OCI-M2 (cell line): ENCODE results near the gene RIMBP2.
"Not testable (repeated sequence)": the region's sequence is repeated elsewhere in the genome, so short reads cannot be mapped to it uniquely, and the experiment has no call there.

Source experiments
- DNase-seq: peaks from one replicate; lab custom pipeline; 2025; ENCODE audit not compliant: unreplicated experiment; lab: John Stamatoyannopoulos, UW

Gene RIMBP2

GRCh38 chr12:130738403-130738802 lies 22.3 kb upstream of the RIMBP2 start:
- DNase-seq: not testable (repeated sequence)

GRCh38 chr12:130737731-130738130 lies 21.6 kb upstream of the RIMBP2 start:
- no peak for DNase-seq

GRCh38 chr12:130729344-130729743 lies 13.2 kb upstream of the RIMBP2 start:
- DNase-seq: no peak

DNA sequence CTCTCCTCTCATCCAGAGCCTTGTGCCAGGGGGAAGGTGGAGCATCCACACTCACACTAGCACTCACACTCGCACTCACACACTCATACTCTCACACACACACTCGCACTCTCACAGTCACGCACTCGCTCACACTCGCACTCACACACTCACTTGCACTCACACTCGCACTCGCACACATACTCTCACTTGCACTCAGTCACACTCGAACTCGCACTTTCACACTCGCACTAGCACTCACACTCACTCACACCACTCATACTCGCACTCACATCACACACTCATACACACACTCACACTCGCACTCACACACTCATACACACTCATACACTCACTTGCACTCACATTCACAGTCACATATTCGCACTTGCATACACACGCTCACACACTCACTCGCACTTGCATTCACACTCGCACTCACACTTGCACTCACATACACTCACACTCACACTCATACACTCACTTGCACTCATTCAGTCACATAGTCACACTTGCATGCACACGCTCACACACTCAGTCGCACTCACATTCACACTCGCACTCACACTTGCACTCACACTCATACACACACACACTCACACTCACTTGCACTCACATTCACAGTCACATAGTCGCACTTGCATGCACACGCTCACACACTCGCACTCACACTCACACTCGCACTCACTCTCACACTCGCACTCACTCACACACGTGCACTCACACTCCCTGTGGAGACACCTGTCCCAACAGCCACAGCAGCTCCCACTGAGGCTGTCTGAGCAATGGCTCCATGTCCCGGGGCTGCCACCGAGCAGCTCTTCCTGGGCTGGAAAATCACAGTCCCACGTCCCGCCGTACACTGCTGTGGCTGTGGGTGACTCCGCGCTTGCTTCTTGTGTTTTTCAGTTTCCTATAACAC lies 12.3 kb upstream of the RIMBP2 start:
- DNase-seq: no peak

GRCh38 chr12:130719263-130719859 lies 3.3 kb upstream of the RIMBP2 start:
- DNase-seq: no peak

DNA sequence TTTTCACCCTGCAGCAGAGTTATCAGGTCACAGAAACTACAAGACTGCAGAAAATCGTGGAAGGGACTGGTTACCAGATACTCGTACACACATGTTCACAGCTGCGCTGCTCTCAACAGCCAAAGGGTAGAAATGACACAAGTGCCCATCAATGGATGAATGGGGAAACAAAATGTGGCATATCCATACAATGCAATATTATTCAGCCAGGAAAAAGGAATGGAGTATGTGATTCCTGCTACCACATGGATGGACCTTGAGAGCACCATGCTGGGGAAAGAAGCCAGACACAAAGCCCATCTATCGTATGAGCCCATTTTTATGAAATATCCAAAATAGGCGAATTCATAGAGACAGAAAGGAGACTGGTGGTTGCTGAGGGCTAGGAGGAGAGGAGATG lies 1.7 kb upstream of the RIMBP2 start:
- DNase-seq: no peak

- DNase-seq: no peak
Observed at GRCh38 chr12:130716969-130717366, 869 bp upstream of the RIMBP2 start.

- DNase-seq: no peak
Observed at GRCh38 chr12:130715150-130715997, 725 bp downstream of the RIMBP2 start.

DNA sequence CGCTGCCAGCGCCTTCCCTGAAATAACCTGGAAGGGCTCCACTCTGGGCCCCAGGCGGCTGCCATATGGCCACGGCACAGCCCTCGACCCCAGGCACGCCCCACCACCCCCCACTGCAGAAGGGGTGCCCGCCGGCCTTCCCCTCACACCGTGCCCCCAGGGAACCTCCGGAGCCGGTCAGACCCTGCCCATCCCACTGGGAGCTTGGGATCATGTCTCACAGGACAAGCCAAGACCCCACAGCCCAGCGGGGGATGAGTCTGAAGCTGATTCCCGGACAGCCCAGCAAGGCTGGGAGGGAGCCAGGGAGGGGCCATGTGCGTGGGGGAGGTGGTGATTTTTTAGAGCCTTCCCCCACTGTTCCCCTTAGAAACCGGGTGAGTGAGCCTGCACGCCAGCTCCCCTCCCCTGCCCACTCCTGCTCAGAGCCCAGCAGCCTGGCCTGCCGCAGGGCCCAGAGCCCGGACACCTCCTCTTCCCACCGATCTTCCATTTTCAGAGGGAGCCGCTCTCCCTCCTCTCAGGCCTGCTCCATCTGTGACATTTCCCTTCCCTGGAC lies 1.4 kb downstream of the RIMBP2 start:
- DNase-seq: no peak

DNA sequence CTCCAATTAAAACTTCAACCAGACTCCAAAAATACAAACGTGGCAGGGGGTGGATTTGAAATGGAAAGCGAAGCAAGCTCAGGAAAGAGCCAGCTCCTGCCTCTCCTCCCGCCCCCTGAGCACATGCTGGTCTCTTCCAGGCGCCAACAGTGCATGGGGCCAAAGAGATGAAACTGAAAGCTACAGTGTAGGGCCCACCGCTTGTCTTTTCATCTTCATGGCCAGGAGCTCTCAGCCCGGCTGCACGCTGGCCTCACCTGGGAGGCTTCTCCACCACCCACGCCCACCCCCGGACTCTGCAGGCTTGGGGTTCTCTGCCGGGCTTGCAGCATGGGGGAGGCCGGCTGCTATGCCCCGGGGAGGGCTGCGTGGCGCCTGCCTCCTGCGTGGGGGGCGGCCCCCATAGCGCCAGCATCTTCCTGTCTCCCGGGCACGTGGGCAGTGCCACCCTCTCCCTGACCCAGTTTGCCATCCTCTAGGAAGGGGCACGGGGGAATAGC lies 2.0 kb downstream of the RIMBP2 start:
- no peak for DNase-seq

DNA sequence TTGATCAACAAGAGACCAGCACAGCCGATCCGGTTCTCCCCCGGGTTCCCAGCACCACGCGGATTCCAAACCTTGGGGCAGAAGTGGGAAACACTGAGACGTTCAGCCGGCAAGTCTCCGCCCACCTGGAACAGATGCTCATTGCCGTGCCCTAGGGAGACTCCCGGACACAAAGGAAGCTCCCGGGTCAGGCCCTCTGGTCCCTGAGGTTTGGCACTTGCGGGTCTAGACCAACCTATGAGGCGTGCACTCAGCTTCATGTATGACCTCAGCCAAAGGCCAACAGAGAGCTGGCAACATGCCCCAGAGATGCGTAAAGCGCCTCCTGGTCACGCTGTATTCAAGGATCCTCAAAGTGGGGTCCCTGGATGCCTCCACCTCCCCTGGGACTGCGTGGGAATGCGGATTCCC lies 2.5 kb downstream of the RIMBP2 start:
- no peak for DNase-seq

GRCh38 chr12:130712346-130713065 lies 3.6 kb downstream of the RIMBP2 start:
- no peak for DNase-seq

GRCh38 chr12:130711756-130712155 lies 4.3 kb downstream of the RIMBP2 start:
- no peak for DNase-seq

DNA sequence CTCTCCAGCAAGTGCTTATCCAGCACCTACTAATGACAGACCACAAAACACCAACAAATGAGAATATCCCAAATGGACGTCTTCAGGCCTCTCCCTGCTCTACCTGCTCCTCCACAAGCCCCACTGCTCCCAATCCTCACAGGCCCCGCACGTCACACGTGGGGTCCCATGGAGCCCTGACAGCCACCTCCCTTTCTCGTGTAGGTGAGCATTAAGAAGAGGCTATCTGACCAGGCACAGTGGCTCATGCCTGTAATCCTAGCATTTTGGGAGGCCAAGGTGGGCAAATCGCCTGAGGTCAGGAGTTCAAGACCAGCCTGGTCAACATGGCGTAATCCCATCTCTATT lies 5.4 kb downstream of the RIMBP2 start:
- DNase-seq: no peak

GRCh38 chr12:130709971-130710732 lies 5.9 kb downstream of the RIMBP2 start:
- DNase-seq: no peak

- no peak for DNase-seq
Observed at GRCh38 chr12:130709151-130709970, 6.7 kb downstream of the RIMBP2 start.

- DNase-seq: no peak
Observed at GRCh38 chr12:130708648-130709047, 7.5 kb downstream of the RIMBP2 start.

- no peak for DNase-seq
Observed at GRCh38 chr12:130707571-130707891, 8.6 kb downstream of the RIMBP2 start.

DNA sequence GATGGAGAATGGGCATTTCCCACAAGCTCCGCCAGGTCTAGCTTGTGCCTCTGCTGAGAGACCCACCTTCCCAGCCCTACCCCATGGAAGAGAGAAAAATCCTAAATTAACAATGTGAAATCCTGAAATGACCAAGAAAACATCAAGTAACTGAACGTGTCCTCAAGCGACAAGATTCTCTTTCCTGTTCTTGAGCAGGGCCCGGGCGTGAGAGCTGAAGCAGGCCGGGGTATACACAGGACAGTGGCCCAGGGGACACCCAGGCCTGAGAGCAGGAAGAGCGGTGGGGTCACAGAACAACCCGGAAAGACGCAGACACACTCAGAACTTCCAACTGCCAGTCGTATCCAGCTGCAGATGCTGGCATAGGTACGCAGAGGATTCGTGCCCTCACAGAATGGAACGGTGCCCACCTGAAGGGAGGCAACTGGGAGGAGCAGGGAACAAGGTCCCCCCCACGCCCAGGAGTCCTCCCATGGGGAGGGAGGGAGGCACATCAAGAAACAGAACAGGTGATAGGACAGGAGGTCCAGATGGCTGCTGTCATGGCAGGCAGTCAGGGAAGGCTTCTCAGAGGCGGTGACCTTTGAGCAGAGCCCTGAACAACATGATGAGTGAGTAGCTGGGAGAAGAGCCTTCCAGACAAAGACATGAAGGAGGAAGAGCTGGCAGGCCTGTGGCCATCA lies 9.1 kb downstream of the RIMBP2 start:
- DNase-seq: no peak
